Fibroblast of lung (primary cell): ENCODE results near the gene DNAJA3.

Experiments used
- EZH2 ChIP-seq: IDR thresholded peaks from 2 replicates; pipeline ENCODE4 v1.5.1; 2012; ENCODE audit warnings: low read length, control low read depth, mild to moderate bottlenecking; ENCODE audit errors: missing control alignments
- TF ChIP-seq, protein P1 (sequence below), 2 donors: IDR thresholded peaks in 1 of 2; conservative IDR thresholded peaks in 1 of 2; 1 replicate in 1 of 2; 2 replicates in 1 of 2; pipeline ENCODE4 v1.5.1; 2011 to 2012; ENCODE audit warnings: low read length in 2 of 2, control low read depth in 1 of 2, inconsistent platforms in 1 of 2, low read depth in 1 of 2, mild to moderate bottlenecking in 1 of 2

- TF ChIP-seq, protein P1, sequence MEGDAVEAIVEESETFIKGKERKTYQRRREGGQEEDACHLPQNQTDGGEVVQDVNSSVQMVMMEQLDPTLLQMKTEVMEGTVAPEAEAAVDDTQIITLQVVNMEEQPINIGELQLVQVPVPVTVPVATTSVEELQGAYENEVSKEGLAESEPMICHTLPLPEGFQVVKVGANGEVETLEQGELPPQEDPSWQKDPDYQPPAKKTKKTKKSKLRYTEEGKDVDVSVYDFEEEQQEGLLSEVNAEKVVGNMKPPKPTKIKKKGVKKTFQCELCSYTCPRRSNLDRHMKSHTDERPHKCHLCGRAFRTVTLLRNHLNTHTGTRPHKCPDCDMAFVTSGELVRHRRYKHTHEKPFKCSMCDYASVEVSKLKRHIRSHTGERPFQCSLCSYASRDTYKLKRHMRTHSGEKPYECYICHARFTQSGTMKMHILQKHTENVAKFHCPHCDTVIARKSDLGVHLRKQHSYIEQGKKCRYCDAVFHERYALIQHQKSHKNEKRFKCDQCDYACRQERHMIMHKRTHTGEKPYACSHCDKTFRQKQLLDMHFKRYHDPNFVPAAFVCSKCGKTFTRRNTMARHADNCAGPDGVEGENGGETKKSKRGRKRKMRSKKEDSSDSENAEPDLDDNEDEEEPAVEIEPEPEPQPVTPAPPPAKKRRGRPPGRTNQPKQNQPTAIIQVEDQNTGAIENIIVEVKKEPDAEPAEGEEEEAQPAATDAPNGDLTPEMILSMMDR (conservative IDR thresholded peaks at IDR 0.05 in 1 of 2, IDR thresholded peaks at IDR 0.05 in 1 of 2; ENCODE audit: low read depth in 1 of 2, low read length in 2 of 2), result no peak
- TF ChIP-seq EZH2, result no peak
Measured at GRCh38 chr16:4488499-4488967, 62.9 kb downstream of the DNAJA3 start.
